ACC112 (cell line): ENCODE results near the gene CIAO3.

Source experiments
- H2AFZ ChIP-seq: fragments of 200-600 bp; sonication (generic); one replicate; pipeline ENCODE4 v1.6.0; 2017; ENCODE audit warnings: antibody characterized with exemption, low read length; ENCODE audit not compliant: unreplicated experiment
- H3K27ac ChIP-seq: fragments of 200-600 bp; sonication (generic); 2 replicates; pipeline ENCODE4 v1.5.1; 2014; ENCODE audit warnings: low read depth, mild to moderate bottlenecking, antibody characterized with exemption, low read length, moderate library complexity
- H3K27me3 ChIP-seq: fragments of 200-600 bp; sonication (generic); 2 replicates; pipeline ENCODE4 v1.6.1; 2014; ENCODE audit warnings: mild to moderate bottlenecking, antibody characterized with exemption, low read length, moderate library complexity, mixed read lengths; ENCODE audit not compliant: insufficient read depth
- H3K36me3 ChIP-seq: fragments of 200-600 bp; sonication (generic); 2 replicates; pipeline ENCODE4 v1.6.1; 2016; ENCODE audit warnings: mild to moderate bottlenecking, antibody characterized with exemption, low read length, moderate library complexity, mixed read lengths; ENCODE audit not compliant: insufficient read depth
- H3K4me1 ChIP-seq: fragments of 200-600 bp; sonication (generic); one replicate; pipeline ENCODE4 v1.6.1; 2016; ENCODE audit warnings: low read length, mixed read lengths; ENCODE audit not compliant: insufficient read depth, unreplicated experiment, control insufficient read depth
- H3K4me3 ChIP-seq: fragments of 200-600 bp; sonication (generic); 2 replicates; pipeline ENCODE4 v1.5.1; 2014; ENCODE audit warnings: mild to moderate bottlenecking, low read depth, low read length
- H3K79me2 ChIP-seq: fragments of 200-600 bp; sonication (generic); one replicate; pipeline ENCODE4 v1.6.0; 2016; ENCODE audit warnings: low read length; ENCODE audit not compliant: control insufficient read depth, unreplicated experiment, insufficient read depth

The CIAO3 gene

DNA sequence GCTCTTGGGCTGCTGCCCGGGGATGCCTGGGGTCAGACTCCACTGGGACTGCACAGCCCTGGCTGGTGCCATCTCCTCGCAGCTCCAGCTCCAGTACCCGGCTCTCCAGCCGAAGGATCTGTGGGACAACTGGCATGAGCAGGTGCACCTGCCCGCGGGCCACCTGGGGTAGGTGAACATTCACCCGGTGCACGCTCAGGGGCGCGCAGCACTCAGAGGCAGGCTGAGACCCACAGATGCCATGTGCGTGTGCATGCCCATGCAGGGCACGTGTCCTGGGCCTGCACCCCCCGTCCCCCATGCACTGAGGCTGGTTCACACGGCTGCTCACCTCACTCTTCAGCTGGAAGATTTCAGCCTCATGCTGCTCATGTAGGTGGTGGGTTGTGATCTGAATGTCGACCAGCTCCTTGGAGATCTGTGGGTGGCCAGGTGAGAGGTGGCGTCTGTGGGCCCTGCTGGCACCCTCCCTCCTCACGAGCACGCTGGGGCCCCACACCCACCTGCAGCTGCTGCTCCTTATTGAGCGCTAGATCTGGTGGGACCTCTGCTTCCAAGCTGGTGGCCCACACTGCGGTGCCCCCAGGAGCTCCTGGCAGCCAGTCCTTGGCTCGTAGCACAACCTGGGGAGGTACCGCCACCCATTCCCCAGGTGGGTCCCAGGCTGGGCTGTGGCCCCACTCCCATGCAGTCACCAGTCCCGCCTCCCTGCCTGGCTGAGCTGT, 15.2 kb downstream of the CIAO3 start:
- Histone ChIP-seq H3K79me2 (no peaks in the 10 kb centered on the region), H3K27me3 (no peaks in the 10 kb centered on the region), H3K36me3 (no peaks in the 10 kb centered on the region), H2AFZ (no peak overlapping the region), H3K4me3 (no peak overlapping the region), H3K27ac (no peak overlapping the region), H3K4me1 (peaks cover 8% of the 10 kb centered on the region)

DNA sequence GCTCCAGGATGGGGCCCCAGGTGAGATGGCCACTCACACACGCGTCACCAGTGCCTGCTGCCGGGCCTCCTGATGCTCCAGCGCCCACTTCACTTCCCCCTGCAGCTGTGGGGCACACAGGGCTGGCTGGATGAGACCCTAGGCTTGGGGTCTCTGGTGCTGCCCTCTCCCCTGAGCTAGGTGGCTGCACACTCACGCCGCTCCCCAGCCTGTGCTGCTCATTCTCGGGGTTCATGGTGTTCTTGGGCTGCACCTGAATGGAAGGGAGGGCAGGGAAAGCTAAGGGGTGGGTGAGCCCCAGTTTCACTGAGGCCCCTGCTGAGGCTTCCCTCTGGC, 15.8 kb downstream of the CIAO3 start:
- no peaks in the 10 kb centered on the region for H3K27me3 ChIP-seq
- no peak overlapping the region for H3K27ac ChIP-seq
- no peak overlapping the region for H2AFZ ChIP-seq
- no peak overlapping the region for H3K4me3 ChIP-seq
- no peaks in the 10 kb centered on the region for H3K36me3 ChIP-seq
- H3K4me1 ChIP-seq = peaks cover 10% of the 10 kb centered on the region
- H3K79me2 ChIP-seq = no peaks in the 10 kb centered on the region

DNA sequence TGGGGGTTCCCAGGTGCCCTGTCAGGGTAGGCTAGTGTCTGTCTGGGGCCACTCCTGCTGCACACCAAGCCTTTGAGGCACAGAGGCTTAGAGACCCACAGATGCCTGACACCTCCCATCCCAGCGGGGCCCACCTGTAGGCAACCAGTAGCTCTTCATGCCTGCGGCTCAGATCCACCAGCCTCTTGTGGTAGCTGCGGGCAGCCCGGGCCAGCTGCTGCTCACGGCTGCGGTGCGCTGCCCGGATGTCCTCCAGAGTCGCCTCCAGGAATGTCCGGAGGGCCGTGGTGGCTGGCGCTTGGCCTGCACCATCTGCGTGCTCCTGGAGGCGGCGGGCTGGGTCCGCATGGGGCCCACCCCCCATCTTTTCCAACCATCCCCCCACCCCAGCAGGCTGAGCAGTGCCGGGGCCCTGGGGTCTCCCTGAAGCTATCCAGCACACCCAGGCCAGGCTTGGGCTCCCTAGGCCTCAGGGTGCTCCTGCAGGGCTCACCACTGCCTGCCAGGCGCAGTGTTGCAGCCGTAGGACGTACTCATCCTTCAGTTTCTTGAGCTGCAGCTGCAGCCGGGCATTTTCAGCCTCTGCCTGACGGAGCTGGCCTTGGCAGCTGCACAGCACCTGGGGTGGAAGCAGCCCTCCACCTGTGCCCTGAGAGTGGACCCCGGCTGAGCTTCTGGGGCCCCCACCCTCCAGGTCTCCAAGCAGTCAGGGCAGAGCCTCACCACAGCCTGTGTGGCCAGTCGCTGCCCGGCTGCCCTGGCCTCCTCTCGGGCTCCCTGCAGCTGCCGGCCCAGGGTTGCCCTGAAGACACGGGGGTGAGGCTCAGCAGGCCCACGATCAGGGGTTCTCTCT, 16.4 kb downstream of the CIAO3 start:
- H3K79me2 ChIP-seq = no peaks in the 10 kb centered on the region
- H2AFZ ChIP-seq = no peak overlapping the region
- H3K36me3 ChIP-seq = no peaks in the 10 kb centered on the region
- H3K4me1 ChIP-seq = peaks cover 13% of the 10 kb centered on the region
- no peak overlapping the region for H3K4me3 ChIP-seq
- H3K27me3 ChIP-seq = no peaks in the 10 kb centered on the region
- no peak overlapping the region for H3K27ac ChIP-seq

DNA sequence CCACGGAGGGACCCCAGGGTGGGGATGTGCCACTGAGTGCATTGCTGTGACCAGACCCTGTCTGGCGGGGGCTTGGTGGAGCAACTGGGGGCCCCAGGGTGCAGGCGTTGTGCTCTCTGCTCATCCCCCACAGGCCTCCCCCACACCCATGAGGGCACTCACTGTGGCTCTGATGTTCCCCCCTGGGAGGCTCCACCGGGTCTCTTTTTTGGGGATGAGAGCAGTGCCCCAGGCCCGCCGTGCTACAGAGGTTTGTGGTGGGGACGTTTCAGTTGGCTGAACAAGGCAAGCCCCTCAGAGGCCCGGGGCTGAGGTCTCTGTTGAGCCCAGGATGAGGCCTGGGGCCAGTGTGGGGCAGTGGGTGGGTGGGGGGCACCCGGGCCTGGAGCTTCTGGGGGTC, 17.1 kb downstream of the CIAO3 start:
- H3K79me2 ChIP-seq = no peaks in the 10 kb centered on the region
- no peak overlapping the region for H3K4me3 ChIP-seq
- H3K36me3 ChIP-seq = no peaks in the 10 kb centered on the region
- peaks cover 13% of the 10 kb centered on the region for H3K4me1 ChIP-seq
- no peaks in the 10 kb centered on the region for H3K27me3 ChIP-seq
- H2AFZ ChIP-seq = no peak overlapping the region
- H3K27ac ChIP-seq = no peak overlapping the region

DNA sequence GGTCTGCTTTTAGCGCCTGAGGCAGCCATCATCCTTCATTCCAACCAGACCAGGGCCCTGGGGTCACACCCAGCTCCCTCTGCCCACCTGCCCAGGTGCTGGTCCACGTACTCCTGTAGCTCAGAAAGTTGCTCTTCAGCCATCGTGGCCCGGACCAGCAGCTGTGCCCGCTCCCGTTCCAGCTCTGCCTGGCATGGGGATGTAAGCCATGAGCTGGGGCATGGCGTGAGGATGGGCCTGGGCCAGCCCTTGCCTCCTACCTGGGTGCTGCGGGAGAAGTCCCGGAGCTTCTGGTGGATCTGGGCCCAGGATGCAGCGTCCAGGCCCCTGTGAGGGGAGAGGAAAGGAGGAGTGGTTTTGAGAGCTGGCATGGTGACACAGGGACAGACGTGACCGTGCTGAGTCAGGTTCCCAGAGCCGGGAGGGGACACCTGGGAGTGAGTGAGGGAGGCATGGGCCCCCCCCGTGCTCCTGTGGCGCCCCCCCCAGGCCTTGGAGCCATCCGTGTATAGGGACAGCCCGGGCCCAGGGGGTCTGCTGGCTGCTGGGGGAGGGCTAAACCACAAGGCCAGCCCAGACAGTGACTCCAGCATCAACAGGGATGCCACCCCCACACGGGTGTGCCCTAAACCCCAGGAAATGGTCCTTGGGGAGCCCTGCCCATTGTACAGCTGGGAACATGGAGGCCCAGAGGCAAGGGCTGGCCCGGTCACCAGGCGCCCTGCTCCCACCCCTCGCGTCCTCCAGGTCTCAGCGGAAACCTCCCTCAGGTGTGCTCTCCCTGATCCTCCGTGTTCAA, 17.8 kb downstream of the CIAO3 start:
- peaks cover 13% of the 10 kb centered on the region for H3K4me1 ChIP-seq
- H2AFZ ChIP-seq = no peak overlapping the region
- no peaks in the 10 kb centered on the region for H3K27me3 ChIP-seq
- H3K36me3 ChIP-seq = no peaks in the 10 kb centered on the region
- no peaks in the 10 kb centered on the region for H3K79me2 ChIP-seq
- no peak overlapping the region for H3K27ac ChIP-seq
- no peak overlapping the region for H3K4me3 ChIP-seq

DNA sequence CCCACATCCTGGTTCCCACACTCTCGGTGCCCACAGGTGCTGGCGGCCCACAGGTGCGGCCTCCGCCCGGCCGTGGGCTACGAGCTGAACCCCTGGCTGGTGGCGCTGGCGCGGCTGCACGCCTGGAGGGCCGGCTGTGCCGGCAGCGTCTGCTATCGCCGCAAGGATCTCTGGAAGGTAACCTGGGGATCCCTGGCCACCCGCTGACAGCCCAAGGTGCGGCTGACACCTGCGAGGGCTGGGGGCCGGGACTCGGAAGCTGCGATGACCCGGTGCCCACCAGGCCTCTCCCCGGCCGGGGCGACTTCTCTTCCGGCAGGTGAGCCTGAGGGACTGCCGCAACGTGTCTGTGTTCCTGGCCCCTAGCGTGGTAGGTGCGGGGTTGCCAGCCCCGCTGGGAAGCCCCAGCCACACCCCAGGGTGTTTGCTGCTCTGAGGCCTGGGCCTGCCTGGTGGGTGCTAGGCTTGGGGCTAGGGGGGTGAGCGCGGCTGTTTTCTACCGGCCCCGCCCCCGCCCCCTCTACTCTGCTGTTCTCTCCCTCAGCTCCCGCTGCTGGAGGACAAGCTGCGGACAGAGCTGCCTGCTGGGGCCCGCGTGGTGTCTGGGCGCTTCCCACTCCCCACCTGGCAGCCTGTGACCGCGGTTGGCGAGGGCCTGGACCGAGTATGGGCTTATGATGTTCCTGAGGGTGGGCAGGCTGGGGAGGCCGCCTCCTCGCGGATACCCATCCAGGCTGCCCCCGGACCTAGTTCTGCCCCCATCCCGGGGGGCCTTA, 18.8 kb downstream of the CIAO3 start:
- Histone ChIP-seq H3K27me3 (no peaks in the 10 kb centered on the region), H3K79me2 (no peaks in the 10 kb centered on the region), H3K4me1 (peaks cover 13% of the 10 kb centered on the region), H3K36me3 (no peaks in the 10 kb centered on the region), H3K4me3 (peak overlapping the region; percentile 84), H3K27ac (no peak overlapping the region), H2AFZ (no peak overlapping the region)

DNA sequence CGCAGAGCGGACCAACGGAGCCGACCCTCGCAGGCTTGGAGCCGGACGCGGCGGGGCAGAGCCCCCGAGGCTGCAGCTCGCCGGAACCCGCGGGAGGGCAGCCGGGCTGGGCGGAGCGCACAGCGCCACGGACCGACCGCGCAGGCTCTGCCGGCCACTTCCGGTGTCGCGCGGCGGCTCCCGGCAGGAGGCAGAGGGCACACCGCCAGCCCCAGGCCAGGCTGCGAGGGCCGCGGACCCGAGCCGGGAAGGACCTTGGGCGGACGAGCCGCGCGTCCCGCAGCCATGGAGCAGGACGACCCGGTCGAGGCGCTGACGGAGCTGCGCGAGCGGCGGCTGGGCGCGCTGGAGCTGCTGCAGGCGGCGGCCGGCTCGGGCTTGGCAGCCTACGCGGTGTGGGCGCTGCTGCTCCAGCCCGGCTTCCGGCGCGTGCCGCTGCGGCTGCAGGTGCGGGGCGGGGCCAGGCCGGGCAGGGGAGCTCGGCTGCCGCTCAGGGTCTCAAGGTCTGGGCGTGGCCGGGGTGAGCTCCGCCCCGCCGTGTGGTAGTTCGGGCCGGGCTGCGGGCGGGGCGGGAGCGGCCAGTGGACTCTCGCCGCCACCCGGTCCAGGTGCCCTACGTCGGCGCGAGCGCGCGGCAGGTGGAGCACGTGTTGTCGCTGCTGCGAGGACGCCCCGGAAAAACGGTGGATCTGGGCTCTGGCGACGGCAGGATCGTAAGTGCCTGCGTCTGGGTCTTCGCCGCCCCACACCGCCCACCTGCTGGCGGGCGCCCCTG, 19.6 kb downstream of the CIAO3 start, which contains the start of gene ANTKMT:
Gene ANTKMT, plus strand, starts transcription at position 157 of the 775 bp plus-strand sequence. Its CDS starts 129 bp downstream, at position 286.
- Histone ChIP-seq H3K4me1 (peaks cover 13% of the 10 kb centered on the region), H3K27me3 (no peaks in the 10 kb centered on the region), H3K27ac (peak within 1 kb of the TSS; percentile 57), H3K4me3 (peak within 1 kb of the TSS; percentile 84), H3K79me2 (no peaks in the 10 kb centered on the region), H2AFZ (peak within 1 kb of the TSS; percentile 34), H3K36me3 (no peaks in the 10 kb centered on the region)

DNA sequence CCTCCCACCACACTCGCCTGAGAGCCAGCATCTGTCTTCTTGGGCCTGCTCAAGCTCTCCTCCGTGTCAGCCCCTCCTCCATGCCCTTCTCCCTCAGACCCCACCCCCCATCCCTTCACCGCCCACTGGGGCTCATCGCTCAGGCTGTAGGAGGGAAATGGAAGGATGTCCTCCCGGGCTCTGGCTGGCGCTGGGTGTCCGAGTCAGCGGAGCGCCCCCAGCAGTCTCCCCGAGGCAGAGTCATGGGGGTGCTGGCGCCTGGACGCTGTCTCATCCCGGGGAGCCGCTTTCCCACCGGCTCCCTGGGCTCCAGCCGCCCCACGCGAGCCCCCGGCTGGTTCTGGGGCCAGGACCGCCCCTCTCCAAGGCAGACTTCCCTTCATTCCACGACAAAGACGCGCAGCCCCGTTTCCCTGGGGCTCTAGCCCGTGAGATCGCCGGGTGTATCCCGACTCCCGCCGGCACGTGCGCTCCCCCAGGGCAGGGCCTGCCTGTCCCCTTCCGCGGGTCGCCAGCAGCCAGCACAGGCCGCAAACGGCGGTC, 20.3 kb downstream of the CIAO3 start:
- H3K4me3 ChIP-seq = peak overlapping the region; percentile 84
- H3K27ac ChIP-seq = peak overlapping the region; percentile 57
- no peaks in the 10 kb centered on the region for H3K27me3 ChIP-seq
- peak overlapping the region; percentile 34 for H2AFZ ChIP-seq
- no peaks in the 10 kb centered on the region for H3K36me3 ChIP-seq
- H3K79me2 ChIP-seq = no peaks in the 10 kb centered on the region
- peaks cover 13% of the 10 kb centered on the region for H3K4me1 ChIP-seq

DNA sequence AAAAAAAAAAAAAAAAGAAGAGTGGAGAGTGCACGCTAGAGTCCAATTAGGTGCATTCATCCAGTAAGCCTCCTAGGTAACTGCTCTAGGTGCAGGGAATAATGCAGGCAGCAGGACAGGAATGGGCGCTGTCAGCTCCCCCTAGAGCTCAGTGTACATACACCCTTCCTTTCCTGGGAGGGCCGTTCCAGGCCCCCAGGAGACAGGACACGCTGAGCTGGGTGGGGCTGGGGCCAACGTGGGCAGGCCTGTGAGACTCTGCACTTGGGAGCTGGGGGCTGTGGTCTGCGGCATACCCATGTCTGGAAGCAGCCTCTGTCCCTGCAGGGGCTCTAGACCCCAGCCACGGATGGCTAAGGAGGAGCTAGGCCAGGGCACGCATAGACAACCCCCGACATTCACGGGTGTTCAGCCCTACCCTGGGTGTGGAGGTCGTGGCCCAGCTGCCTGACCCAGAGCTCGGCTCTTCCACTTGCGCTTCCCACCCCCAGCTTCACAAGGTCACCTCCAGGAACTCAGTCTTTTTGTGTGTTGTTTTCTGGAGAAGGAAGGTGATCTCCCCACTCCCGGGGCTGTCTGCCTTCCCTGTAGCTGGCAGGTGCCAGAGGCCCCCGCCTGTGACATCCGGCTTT, 20.9 kb downstream of the CIAO3 start:
- no peaks in the 10 kb centered on the region for H3K36me3 ChIP-seq
- H3K4me1 ChIP-seq = peaks cover 13% of the 10 kb centered on the region
- H3K27ac ChIP-seq = peak overlapping the region; percentile 57
- H2AFZ ChIP-seq = no peak overlapping the region
- H3K4me3 ChIP-seq = peak overlapping the region; percentile 84
- H3K27me3 ChIP-seq = no peaks in the 10 kb centered on the region
- no peaks in the 10 kb centered on the region for H3K79me2 ChIP-seq
